NOMO-1 (cell line): ENCODE results near the gene OTOP3.

Experiments used
- DNase-seq, 2 experiments: peaks; one replicate each; lab custom pipeline; 2025; ENCODE audit not compliant: unreplicated experiment in 2 of 2; lab: John Stamatoyannopoulos, UW

The OTOP3 gene

GRCh38 chr17:74938194-74938950 is 2.7 kb downstream of the OTOP3 start:
- DNase-seq, result no peak

- no peak for DNase-seq
Observed at GRCh38 chr17:74939534-74939933, 3.8 kb downstream of the OTOP3 start.

DNA sequence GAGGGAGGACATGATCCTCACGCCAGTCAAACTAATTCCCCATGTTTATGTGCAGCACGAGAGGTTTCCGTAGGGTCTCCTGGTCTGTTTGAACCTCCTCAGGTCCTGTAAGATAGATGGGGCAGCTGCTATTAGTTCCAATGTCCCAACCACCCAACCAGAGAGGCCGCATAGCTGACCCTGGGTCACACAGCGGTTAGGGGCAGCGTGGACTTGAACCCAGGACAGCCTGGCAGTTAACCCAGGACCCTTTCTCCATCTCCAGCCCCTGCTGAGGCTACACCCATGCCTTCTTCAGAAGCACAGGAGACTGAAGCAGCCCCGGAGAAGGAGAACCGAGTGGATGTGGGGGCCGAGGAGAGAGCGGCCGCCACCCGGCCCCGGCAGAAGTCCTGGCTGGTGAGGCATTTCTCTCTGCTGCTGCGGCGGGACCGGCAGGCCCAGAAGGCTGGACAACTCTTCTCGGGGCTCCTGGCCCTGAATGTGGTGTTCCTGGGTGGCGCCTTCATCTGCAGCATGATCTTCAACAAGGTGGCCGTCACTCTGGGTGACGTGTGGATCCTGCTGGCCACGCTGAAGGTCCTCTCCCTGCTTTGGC is 5.5 kb downstream of the OTOP3 start:
- DNase-seq, result no peak

DNA sequence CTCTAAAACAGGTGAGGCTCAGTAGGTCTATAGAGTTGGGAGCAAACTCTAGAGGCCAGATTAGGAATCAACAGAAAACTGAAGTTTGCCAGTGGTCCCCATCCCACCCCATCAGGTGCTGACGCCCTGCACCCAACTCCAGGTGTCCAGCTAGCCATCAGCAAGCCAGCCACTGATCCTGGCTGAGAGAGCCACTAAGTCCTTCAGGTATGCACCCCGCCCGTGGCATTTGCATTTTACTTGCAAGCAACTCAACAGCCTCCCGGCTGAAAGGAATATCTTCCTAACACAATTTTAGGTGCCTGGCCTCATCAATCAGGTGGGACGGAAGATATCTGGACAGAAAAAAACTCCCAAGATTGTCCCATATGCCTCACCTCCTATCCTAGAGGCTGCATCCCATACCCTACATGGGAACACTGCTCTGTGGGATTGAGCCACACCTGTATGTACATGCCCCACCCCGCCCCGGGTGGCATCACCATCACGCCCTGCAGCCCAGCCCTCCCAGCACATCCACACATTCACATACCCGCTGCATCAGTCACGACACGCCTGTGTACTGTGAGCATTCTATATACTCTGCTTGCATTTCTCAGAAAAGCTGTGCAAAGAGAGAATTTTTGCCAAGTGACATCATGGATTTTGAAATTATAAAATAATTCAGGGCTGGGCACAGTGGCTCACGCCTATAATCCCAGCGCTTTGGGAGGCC is 8.3 kb downstream of the OTOP3 start:
- DNase-seq, result no peak

GRCh38 chr17:74945543-74945942 is 9.8 kb downstream of the OTOP3 start:
- no peak for DNase-seq

DNA sequence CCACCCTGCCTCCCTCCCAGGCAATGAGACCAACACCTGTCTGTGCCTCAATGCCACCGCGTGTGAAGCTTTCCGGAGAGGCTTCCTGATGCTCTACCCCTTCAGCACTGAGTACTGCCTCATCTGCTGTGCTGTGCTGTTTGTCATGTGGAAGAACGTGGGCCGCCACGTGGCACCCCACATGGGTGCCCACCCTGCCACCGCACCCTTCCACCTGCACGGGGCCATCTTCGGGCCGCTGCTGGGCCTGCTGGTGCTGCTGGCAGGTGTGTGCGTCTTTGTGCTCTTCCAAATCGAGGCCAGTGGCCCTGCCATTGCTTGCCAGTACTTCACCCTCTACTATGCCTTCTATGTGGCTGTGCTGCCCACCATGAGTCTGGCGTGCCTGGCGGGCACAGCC is 10.9 kb downstream of the OTOP3 start:
- no peak for DNase-seq

- no peak for DNase-seq
Observed at GRCh38 chr17:74947041-74947754, 11.5 kb downstream of the OTOP3 start.

GRCh38 chr17:74949455-74950115 is 13.9 kb downstream of the OTOP3 start:
- no peak for DNase-seq

DNA sequence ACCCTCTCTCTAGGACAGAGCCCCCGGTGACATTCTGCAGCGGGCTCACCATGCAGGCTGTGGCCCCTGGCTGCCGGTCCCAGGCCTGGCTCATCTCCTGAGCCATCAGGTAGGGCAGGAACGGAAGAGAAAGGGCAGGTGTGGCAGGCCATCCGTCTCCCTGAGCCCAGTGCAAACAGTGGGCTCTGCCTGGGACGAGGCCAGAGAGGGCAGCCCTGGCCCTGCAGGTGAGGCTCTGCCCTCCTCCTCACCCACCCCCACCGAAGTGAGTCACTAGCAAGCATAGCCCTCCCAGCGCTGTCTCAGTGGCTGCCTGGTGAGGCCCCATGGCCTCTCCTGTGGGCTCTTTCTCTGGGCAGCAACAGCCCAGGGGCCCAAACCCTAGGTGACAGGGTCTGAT is 14.5 kb downstream of the OTOP3 start:
- DNase-seq, result no peak

DNA sequence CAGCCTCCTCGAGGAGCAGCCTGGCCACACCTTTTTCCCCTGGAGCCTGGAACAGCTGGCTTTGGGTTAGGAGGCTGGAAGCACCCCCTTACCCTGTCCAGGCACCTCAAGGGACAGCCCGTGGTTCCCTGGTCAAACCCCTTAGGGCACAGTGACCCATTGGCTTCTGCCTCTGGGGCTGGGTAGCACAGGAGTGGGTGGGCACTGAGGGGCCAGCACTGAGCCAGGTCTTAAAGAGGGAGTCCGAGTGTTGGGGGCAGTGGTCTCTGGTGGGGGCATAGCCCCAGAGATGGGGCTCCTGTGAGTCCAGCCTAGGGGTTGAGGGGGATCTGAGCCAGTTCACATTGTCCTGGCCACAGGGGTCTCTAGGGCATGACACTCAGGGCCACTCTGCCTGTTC is 15.4 kb downstream of the OTOP3 start:
- no peak for DNase-seq

- DNase-seq, result no peak
Observed at GRCh38 chr17:74951680-74952421, 16.2 kb downstream of the OTOP3 start.

GRCh38 chr17:74952431-74953133 is 16.9 kb downstream of the OTOP3 start:
- DNase-seq, result no peak

GRCh38 chr17:74953134-74953687 is 17.5 kb downstream of the OTOP3 start:
- DNase-seq, result no peak

DNA sequence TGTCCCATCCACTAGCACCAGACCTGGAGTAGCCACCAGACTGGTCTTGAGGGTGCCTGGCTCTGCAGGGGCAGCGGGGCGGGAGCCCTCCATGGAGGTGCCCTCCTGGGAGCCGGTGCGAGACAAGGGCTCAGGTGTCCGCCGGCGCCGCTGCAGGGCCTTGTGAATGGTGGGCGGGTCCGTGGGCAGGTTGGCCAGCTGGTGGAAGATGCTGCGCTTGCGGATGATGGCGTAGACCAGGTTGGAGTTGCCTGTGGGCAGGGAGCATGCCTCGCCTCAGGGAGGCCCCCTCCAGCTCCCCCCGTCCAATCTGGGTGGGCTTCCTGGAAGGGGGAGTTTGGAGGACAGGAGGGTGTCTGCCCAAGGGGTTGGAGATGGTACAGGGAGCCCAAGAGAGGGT is 18.4 kb downstream of the OTOP3 start:
- DNase-seq, result no peak

DNA sequence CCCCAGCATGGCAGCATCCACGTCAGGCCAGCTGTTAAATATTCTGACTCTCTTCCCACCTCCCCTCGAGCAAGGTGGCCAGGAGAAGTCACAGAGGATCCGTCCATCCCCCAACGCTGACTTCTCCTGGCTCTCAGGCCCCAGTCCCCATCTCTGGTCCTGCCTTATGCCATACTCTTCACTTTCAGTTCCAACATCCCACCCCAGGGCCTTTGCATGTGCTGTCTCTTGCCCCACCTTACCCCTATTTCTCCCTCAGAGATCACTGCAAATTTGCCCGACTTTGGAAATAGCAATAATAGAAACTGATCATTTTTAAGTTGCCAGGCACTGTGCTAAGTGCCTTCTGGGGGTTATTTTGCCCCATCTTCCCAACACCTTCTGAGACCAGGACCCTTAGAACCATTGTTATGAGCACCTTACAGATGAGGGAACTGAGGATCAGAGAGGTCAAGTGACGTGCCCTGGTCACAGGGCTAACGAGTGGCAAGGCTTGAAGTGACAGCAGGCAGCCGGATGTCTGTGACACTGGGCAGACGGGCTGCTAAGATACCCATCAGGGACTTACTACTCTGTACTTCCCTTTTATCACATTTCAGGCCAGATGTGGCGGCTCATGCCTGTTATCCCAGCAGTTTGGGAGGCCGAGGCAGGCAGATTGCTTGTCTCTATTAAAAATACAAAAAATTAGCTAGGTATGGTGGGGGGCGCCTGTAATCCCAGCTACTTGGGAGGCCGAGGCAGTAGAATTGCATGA is 19.1 kb downstream of the OTOP3 start:
- DNase-seq, result peak; percentile 9 to 14

GRCh38 chr17:74956093-74956492 is 20.4 kb downstream of the OTOP3 start:
- no peak for DNase-seq

DNA sequence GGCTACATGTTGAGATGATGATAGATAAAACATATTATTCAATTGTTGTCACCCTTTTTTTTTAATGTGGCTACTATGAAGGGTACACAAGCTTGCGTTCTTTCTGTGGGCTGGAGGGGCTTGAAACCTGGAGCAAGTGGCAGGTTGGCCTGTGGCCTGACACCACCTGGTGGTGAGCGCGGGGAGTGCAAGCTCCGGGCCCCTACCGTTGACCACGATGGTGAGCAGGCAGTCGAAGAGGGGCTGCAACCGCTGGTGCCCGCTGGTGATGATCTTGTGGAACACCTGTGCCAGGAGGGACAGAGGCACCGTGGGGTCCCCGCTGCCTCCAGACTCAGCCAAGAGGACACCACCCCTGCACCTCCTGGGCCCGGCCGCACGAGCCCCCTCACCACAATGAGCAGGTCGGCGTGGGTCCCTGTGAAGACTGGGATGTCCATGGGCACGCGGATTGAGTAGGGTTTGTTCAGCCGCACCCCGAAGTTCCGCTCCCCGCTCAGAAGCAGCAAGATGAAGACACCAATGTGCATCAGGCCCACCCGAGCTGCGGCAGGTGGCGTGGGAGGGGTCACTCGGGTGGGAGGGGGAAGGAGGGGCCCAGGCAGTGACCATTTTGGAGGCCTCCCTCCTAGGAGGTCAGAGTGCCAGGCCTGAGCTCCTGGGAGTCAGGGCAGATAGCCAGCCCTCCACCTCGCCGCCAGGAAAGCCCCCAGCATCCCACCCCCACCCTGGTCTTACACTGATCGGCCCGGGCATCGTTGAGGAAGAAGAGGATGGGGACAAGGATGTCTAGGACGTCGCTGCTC is 22.4 kb downstream of the OTOP3 start:
- peak; percentile 47 to 53 for DNase-seq
